SK-N-MC (cell line): ENCODE data around the gene SH3RF1.
"Not testable (repeated sequence)": the region's sequence is repeated elsewhere in the genome, so short reads cannot be mapped to it uniquely, and the experiment has no call there.

ENCODE experiments used
- DNase-seq: peaks from one replicate; pipeline ENCODE4 v3.0.0-alpha.2; 2011; ENCODE audit warnings: low read depth, low spot score
- H3K27ac ChIP-seq: fragments of 200-600 bp; sonication (generic); 2 replicates; pipeline ENCODE4 v1.5.1; 2016; ENCODE audit warnings: mixed run types
- H3K36me3 ChIP-seq: fragments of 200-600 bp; sonication (generic); 2 replicates; pipeline ENCODE4 v1.6.1; 2017; ENCODE audit warnings: antibody characterized with exemption, low read length, mixed read lengths; ENCODE audit not compliant: insufficient read depth
- H3K4me3 ChIP-seq: fragments of 200-600 bp; sonication (generic); 2 replicates; pipeline ENCODE4 v1.5.1; 2016
- H3K9ac ChIP-seq: fragments of 200-600 bp; sonication (generic); 2 replicates; pipeline ENCODE4 v1.8.0; 2017; ENCODE audit warnings: mixed run types, mixed read lengths; ENCODE audit not compliant: insufficient read length
- H3K9me3 ChIP-seq: fragments of 200-600 bp; sonication (generic); 2 replicates; pipeline ENCODE4 v1.6.1; 2017; ENCODE audit warnings: low read depth, mild to moderate bottlenecking, antibody characterized with exemption, low read length, moderate library complexity, mixed read lengths
- EZH2 ChIP-seq: fragments of 200-600 bp; sonication (generic); IDR thresholded peaks from one replicate; pipeline ENCODE4 v1.6.1; 2017; ENCODE audit warnings: antibody characterized with exemption
- FOXP2 ChIP-seq: optimal IDR thresholded peaks from 2 replicates; pipeline ENCODE3; 2011; ENCODE audit warnings: mild to moderate bottlenecking, moderate library complexity; ENCODE audit not compliant: insufficient read depth; ENCODE audit errors: extremely low read length, control extremely low read depth
- POLR2AphosphoS5 ChIP-seq: IDR thresholded peaks from 2 replicates; pipeline ENCODE4 v1.6.1; 2012; ENCODE audit warnings: mild to moderate bottlenecking, low read depth, low read length, borderline replicate concordance

The SH3RF1 gene

DNA sequence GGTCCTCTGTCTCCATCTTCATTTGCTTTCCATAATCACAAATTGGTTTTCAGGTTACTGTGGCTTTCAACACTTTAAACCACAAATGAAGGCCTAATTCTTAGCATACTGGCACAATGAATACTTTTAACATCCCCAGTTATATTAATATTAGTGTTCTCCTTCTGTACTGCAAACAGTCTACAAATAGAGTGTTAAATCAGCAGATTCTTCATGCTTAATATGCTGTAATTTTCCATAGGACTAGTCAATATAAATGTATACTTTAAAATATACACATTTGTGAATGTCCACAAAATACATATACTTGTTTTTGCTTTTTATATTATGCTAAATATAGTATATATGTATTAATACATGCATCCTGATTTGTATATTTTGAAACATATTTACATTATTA, 72.6 kb downstream of the SH3RF1 start:
- Histone ChIP-seq H3K9me3 (no peaks in the 10 kb centered on the region; the same call in 1 of the 2 replicates), H3K4me3 (no peak overlapping the region), H3K36me3 (no peaks in the 10 kb centered on the region), H3K9ac (no peak overlapping the region), H3K27ac (no peak overlapping the region)
- no peak for DNase-seq
- TF ChIP-seq EZH2 (no peak), FOXP2 (no peak), POLR2AphosphoS5 (no peak)

- not testable (repeated sequence) for H3K9ac ChIP-seq, H3K9me3 ChIP-seq, H3K27ac ChIP-seq, H3K36me3 ChIP-seq, DNase-seq, H3K4me3 ChIP-seq
Observed at GRCh38 chr4:169197206-169197605, 73.5 kb downstream of the SH3RF1 start.

- no peak overlapping the region for H3K9ac ChIP-seq
- no peaks in the 10 kb centered on the region for H3K36me3 ChIP-seq
- H3K27ac ChIP-seq: no peak overlapping the region
- TF ChIP-seq EZH2: no peak
- no peak for TF ChIP-seq FOXP2
- TF ChIP-seq POLR2AphosphoS5: no peak
- H3K9me3 ChIP-seq: no peaks in the 10 kb centered on the region; the same call in 1 of the 2 replicates
- no peak for DNase-seq
- no peak overlapping the region for H3K4me3 ChIP-seq
Observed at GRCh38 chr4:169195032-169195431, 75.7 kb downstream of the SH3RF1 start.

DNA sequence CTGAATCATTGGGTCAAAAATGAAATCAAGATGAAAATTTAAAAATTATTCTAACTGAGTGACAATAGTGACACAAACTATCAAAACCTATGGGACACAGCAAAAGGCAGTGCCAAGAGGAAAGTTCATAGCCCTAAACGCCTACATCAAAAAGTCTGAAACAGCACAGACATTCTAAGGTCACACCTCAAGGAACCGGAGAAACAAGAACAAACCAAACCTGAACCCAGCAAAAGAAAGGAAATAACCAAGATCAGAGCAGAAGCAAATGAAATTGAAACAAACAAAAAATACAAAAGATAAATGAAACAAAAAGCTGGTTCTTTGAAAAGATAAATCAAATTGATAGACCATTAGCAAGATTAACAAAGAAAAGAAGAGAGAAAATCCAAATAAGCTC, 80.8 kb downstream of the SH3RF1 start:
- not testable (repeated sequence) for H3K4me3 ChIP-seq, H3K9me3 ChIP-seq, DNase-seq, H3K27ac ChIP-seq, H3K36me3 ChIP-seq, H3K9ac ChIP-seq

GRCh38 chr4:169189372-169189771, 81.4 kb downstream of the SH3RF1 start:
- no peak for DNase-seq
- Histone ChIP-seq H3K27ac (no peak overlapping the region), H3K9me3 (no peaks in the 10 kb centered on the region), H3K4me3 (no peak overlapping the region), H3K9ac (no peak overlapping the region), H3K36me3 (no peaks in the 10 kb centered on the region)
- TF ChIP-seq FOXP2 (no peak), EZH2 (no peak)

GRCh38 chr4:169188204-169188603, 82.6 kb downstream of the SH3RF1 start:
- no peak for DNase-seq
- H3K9me3 ChIP-seq: no peaks in the 10 kb centered on the region
- H3K36me3 ChIP-seq: no peaks in the 10 kb centered on the region
- TF ChIP-seq POLR2AphosphoS5 (no peak), FOXP2 (no peak), EZH2 (no peak)
- H3K9ac ChIP-seq: no peak overlapping the region
- H3K4me3 ChIP-seq: no peak overlapping the region
- H3K27ac ChIP-seq: no peak overlapping the region

DNA sequence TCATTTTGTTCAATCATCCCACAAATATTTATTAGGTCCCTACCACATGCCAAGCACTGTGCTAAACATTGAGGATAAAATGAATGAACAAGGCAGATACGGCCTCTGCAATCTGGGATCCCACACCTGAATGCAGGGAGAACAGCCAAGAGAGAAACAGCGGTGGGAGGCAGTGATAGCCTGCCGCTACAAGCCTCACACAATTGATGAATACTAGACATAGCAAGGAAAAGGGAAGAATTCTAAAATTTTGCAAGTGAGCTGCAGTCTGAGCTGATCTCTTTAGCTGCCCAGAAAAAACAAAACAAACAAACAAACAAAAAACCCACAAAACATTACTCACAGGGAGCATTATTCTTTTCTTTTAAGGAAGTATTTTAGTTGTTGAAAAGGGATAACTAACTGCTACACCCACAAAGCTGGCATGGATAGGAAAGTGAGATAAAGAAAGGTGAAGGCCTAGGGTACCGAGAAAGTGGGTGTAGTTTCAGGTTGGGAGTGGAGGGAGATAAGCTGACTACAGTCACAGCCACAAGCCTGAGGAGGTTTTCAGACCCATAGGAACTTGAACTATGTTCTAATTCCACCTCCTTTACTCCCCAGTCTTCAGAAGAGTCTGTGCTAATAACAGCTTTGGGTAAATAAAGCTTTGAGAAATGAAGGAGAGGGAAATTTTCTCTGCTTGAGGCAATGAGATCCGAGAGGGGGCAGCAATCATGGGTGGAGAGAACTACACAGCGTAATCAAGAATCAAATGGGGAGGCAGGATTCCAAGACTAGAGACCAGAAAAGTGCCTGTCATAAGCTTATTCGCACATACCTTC, 85.4 kb downstream of the SH3RF1 start:
- H3K9ac ChIP-seq: no peak overlapping the region
- H3K9me3 ChIP-seq: no peaks in the 10 kb centered on the region
- TF ChIP-seq EZH2: no peak
- no peak for TF ChIP-seq POLR2AphosphoS5
- TF ChIP-seq FOXP2: no peak
- H3K4me3 ChIP-seq: no peak overlapping the region
- no peak for DNase-seq
- no peak overlapping the region for H3K27ac ChIP-seq
- no peaks in the 10 kb centered on the region for H3K36me3 ChIP-seq

DNA sequence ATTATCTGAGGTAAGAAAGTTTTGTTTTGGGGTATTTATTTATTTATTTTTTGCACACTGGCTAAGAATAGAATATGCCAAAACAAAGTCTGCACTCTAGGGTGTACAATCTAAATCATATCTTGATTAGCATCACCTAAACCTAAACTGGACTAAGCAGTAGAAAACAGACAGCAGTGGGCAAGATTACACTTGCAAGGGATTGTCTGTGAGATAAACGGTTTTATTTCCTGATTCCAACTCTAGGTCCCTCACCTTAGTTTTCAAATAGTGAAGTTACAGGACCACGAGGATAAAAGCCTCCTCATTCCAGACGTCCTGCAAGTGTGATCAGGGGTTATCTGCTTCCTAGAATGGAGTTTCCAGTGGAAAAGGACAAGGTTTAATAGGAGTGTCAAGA, 86.1 kb downstream of the SH3RF1 start:
- no peaks in the 10 kb centered on the region for H3K9me3 ChIP-seq
- no peak for DNase-seq
- no peak overlapping the region for H3K9ac ChIP-seq
- no peak overlapping the region for H3K27ac ChIP-seq
- TF ChIP-seq POLR2AphosphoS5 (no peak), EZH2 (no peak), FOXP2 (no peak)
- H3K4me3 ChIP-seq: no peak overlapping the region
- no peaks in the 10 kb centered on the region for H3K36me3 ChIP-seq

DNA sequence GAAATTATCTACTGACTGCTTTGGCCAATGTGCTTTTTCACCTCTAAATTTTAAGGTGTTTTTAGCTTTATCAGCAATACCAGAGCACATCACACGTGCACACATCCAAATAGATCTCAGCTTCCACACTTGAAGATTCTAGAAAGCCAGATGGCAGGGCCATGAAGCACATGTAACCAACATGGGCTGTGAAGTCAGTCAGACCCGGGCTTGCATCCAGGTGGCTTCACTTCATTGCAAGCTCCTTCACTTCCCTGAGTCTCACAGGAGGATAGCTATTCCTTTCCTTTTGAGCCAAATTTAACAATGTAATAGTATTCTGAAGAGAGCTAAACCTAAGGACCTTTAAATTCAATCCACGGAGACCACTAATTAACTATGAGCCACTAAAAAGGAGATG, 86.5 kb downstream of the SH3RF1 start:
- TF ChIP-seq EZH2: no peak
- H3K27ac ChIP-seq: no peak overlapping the region
- no peak for DNase-seq
- H3K36me3 ChIP-seq: no peaks in the 10 kb centered on the region
- H3K9ac ChIP-seq: no peak overlapping the region
- H3K9me3 ChIP-seq: no peaks in the 10 kb centered on the region
- H3K4me3 ChIP-seq: no peak overlapping the region
